ENCODE measurements around the gene STAT3.

- TF ChIP-seq CTCF (IDR thresholded peaks at IDR 0.05) (no peak), ZFX (IDR thresholded peaks at IDR 0.05; ENCODE audit: borderline replicate concordance) (no peak)
These were observed 112.5 kb downstream of the STAT3 start for GRCh38 chr17:42275527-42276358.

All from 22Rv1 (cell line).